Stomach (tissue), 4 donors: Measurements from ENCODE around the gene CCR5AS.

Experiments used
- EP300 ChIP-seq: sonication (generic); formaldehyde crosslinking; IDR thresholded peaks from one replicate; pipeline ENCODE4 v1.6.1; 2017; ENCODE audit warnings: antibody characterized with exemption
- POLR2A ChIP-seq, 4 donors: fragments of 450-650 bp; IDR thresholded peaks; one replicate each; pipeline ENCODE4 v1.6.1; 2016; ENCODE audit warnings: antibody characterized with exemption in 4 of 4, control low read depth in 2 of 4, mild to moderate bottlenecking in 1 of 4, moderate library complexity in 1 of 4
- POLR2AphosphoS5 ChIP-seq, 3 donors: sonication (generic); formaldehyde crosslinking; IDR thresholded peaks; one replicate each; pipeline ENCODE4 v1.6.1; 2016; ENCODE audit warnings: antibody characterized with exemption in 3 of 3
- TF ChIP-seq, protein P1 (sequence below), 7 experiments: fragments of 450-650 bp in 4 of 7; fragments of 200-600 bp in 3 of 7; sonication (generic) in 3 of 7; IDR thresholded peaks; one replicate each; pipeline ENCODE4 v1.5.1; 2016 to 2019; ENCODE audit warnings: antibody characterized with exemption in 7 of 7, control low read depth in 2 of 7, mild to moderate bottlenecking in 1 of 7

GRCh38 chr3:46367811-46368210 lies 39.1 kb downstream of the CCR5AS start:
- TF ChIP-seq, protein P1, sequence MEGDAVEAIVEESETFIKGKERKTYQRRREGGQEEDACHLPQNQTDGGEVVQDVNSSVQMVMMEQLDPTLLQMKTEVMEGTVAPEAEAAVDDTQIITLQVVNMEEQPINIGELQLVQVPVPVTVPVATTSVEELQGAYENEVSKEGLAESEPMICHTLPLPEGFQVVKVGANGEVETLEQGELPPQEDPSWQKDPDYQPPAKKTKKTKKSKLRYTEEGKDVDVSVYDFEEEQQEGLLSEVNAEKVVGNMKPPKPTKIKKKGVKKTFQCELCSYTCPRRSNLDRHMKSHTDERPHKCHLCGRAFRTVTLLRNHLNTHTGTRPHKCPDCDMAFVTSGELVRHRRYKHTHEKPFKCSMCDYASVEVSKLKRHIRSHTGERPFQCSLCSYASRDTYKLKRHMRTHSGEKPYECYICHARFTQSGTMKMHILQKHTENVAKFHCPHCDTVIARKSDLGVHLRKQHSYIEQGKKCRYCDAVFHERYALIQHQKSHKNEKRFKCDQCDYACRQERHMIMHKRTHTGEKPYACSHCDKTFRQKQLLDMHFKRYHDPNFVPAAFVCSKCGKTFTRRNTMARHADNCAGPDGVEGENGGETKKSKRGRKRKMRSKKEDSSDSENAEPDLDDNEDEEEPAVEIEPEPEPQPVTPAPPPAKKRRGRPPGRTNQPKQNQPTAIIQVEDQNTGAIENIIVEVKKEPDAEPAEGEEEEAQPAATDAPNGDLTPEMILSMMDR (IDR thresholded peaks at IDR 0.05): no peak
- no peak for TF ChIP-seq POLR2A (IDR thresholded peaks at IDR 0.05)
- TF ChIP-seq EP300: no peak
- TF ChIP-seq POLR2AphosphoS5 (IDR thresholded peaks at IDR 0.05): no peak
